ENCODE results near the gene TIGD6. TPM values are rescaled to one million over a fixed set of nuclear protein-coding genes. Genes with fewer than 3 reads are reported as not detected.
A peak's percentile ranks its signal among the peaks of the same experiment; 100 is the strongest.

The TIGD6 gene
- total RNA-seq, 4 donors from 2014 or later, result 0.20 to 2.5 (median 1.6) TPM

DNA sequence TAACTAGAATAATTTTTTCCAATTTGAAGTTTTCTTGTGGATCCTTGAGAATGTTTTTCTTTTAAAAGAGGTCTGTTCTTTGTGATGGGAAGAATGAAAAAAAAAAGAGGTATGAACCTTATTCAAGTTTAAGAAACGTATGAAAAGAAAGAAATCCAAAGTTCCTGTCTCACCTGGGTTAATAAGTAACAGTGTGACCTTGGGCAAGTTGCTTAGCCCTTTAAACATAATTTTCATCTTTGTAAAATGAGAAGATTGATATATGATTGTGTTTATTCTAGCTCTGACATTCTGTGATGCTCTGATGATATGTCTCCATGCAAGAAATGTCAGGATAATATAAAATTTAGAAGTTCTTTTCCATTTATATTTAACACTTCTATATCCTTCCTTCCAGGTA is 20.6 kb downstream of the TIGD6 start:
- no peak for DNase-seq
- intact Hi-C loops (cut with DNase I; ENCODE audit: low total_unique reads), result no loop called here
- Histone ChIP-seq H3K27me3 (no peaks in the 10 kb centered on the region), H3K4me3 (no peak overlapping the region), H3K36me3 (peaks cover 0 to 63% (median 31%) of the 10 kb centered on the region in 4 donors), H3K27ac (peak overlapping the region in 1 of 4 donors; percentile 21), H3K4me1 (peaks cover 0 to 31% (median 3%) of the 10 kb centered on the region in 4 donors), H3K9me3 (no peaks in the 10 kb centered on the region)
- 42 to 53% methylated on average over 1 of the region's 1 CpG for WGBS, 2 donors (ENCODE audit: low coverage in 1 of 2)
- no peak for TF ChIP-seq EP300 (IDR thresholded peaks at IDR 0.05; ENCODE audit: low read depth)
- TF ChIP-seq POLR2AphosphoS5 (IDR thresholded peaks at IDR 0.05), result no peak
- TF ChIP-seq POLR2A (IDR thresholded peaks at IDR 0.05), result no peak
- TF ChIP-seq, protein P1, sequence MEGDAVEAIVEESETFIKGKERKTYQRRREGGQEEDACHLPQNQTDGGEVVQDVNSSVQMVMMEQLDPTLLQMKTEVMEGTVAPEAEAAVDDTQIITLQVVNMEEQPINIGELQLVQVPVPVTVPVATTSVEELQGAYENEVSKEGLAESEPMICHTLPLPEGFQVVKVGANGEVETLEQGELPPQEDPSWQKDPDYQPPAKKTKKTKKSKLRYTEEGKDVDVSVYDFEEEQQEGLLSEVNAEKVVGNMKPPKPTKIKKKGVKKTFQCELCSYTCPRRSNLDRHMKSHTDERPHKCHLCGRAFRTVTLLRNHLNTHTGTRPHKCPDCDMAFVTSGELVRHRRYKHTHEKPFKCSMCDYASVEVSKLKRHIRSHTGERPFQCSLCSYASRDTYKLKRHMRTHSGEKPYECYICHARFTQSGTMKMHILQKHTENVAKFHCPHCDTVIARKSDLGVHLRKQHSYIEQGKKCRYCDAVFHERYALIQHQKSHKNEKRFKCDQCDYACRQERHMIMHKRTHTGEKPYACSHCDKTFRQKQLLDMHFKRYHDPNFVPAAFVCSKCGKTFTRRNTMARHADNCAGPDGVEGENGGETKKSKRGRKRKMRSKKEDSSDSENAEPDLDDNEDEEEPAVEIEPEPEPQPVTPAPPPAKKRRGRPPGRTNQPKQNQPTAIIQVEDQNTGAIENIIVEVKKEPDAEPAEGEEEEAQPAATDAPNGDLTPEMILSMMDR (IDR thresholded peaks at IDR 0.05), result no peak
- in situ Hi-C loops (cut with MboI; ENCODE audit: low pct_ligation_motif_present in 1 of 4, low pct_unique_long_range_greater_than_20kb in 1 of 4, low sequenced_read_pairs in 3 of 4), result loop anchor here (10.0 kb wide), 1 partner anchor 345 kb away; no protein-coding TSS in a partner anchor

DNA sequence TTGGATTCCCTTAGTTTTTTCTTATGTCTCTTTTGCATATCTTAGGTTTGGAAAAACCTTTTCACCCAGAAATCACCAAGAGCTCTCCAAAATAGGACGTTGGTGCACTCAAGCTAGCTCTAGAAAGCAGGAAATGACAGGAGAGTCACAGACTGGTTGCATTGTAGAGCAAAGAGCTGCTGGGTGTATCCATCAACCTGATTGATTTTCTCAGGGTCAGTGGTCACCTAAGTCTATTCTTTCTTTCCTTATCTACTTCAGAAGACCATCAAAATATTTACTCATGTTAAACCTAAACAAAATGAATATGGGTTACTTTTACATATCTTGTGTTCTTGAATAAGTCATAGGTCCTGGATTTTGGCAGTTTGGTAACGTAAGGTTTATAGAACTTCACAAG is 25.0 kb downstream of the TIGD6 start:
- H3K4me3 ChIP-seq, result no peak overlapping the region
- H3K36me3 ChIP-seq, result peaks cover 0 to 38% (median 15%) of the 10 kb centered on the region in 4 donors
- DNase-seq, result no peak
- 58 to 59% methylated on average over 2 of the region's 2 CpGs for WGBS, 2 donors (ENCODE audit: low coverage in 1 of 2)
- in situ Hi-C loops (cut with MboI; ENCODE audit: low pct_ligation_motif_present in 1 of 4, low pct_unique_long_range_greater_than_20kb in 1 of 4, low sequenced_read_pairs in 3 of 4) (no loop called here), intact Hi-C loops (cut with DNase I; ENCODE audit: low total_unique reads) (no loop called here)
- no peaks in the 10 kb centered on the region for H3K9me3 ChIP-seq
- H3K4me1 ChIP-seq, result peaks cover 0 to 25% (median 2%) of the 10 kb centered on the region in 4 donors
- no peaks in the 10 kb centered on the region for H3K27me3 ChIP-seq
- TF ChIP-seq EP300 (IDR thresholded peaks at IDR 0.05; ENCODE audit: low read depth) (no peak), POLR2A (IDR thresholded peaks at IDR 0.05) (no peak), POLR2AphosphoS5 (IDR thresholded peaks at IDR 0.05) (no peak)
- TF ChIP-seq, protein P1 (IDR thresholded peaks at IDR 0.05), result no peak
- no peak overlapping the region for H3K27ac ChIP-seq

DNA sequence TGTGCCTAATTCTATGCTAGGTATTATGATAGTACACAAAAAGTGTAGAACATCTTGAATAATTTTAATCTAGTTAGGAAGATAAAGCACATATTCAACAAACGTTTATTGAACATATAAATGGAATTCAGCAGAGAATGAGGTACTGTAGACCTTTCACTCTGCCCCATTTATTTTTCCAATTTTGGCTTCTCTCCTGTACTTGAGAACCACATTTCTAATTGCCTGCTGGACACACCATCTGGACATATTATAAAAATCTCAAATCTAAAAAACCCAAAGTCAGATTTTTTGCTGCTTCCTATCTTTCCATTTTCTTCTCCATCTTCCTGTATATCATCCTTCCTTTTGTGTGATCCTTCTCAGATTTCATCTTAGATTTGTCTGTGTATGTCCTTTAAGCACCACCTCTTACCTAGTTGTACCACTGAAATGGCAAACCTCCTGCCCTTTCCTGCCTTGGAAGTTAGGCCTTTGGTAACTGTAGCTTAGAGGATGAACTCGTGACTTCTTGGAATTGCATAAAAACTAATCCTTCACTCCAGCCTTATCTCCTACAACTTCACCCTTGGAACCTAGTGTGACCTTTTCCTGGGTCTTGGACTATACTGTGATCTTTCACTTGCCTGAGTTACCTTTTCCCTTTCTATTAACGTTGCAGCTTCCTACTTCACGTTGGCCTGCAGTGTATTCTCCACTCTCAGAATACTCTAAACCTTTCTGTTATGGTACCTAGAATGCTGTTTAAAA is 31.1 kb downstream of the TIGD6 start:
- Histone ChIP-seq H3K27me3 (no peaks in the 10 kb centered on the region), H3K27ac (no peak overlapping the region), H3K36me3 (peaks cover 0 to 4% (median 0%) of the 10 kb centered on the region in 4 donors), H3K4me1 (peaks cover 0 to 28% (median 5%) of the 10 kb centered on the region in 4 donors), H3K4me3 (no peak overlapping the region), H3K9me3 (no peaks in the 10 kb centered on the region)
- TF ChIP-seq, protein P1 (IDR thresholded peaks at IDR 0.05), result no peak
- no peak for TF ChIP-seq POLR2A (IDR thresholded peaks at IDR 0.05)
- no peak for TF ChIP-seq POLR2AphosphoS5 (IDR thresholded peaks at IDR 0.05)
- no peak for TF ChIP-seq EP300 (IDR thresholded peaks at IDR 0.05; ENCODE audit: low read depth)
- intact Hi-C loops (cut with DNase I; ENCODE audit: low total_unique reads), result no loop called here
- no peak for DNase-seq
- 79 to 88% methylated on average over 4 of the region's 4 CpGs for WGBS, 2 donors (ENCODE audit: low coverage in 1 of 2)
- in situ Hi-C loops (cut with MboI; ENCODE audit: low pct_ligation_motif_present in 1 of 4, low pct_unique_long_range_greater_than_20kb in 1 of 4, low sequenced_read_pairs in 3 of 4), result loop anchor here in 2 of 4 donors (10.0 to 25.0 kb wide), 2 partner anchors 107 to 115 kb away; no protein-coding TSS in a partner anchor

DNA sequence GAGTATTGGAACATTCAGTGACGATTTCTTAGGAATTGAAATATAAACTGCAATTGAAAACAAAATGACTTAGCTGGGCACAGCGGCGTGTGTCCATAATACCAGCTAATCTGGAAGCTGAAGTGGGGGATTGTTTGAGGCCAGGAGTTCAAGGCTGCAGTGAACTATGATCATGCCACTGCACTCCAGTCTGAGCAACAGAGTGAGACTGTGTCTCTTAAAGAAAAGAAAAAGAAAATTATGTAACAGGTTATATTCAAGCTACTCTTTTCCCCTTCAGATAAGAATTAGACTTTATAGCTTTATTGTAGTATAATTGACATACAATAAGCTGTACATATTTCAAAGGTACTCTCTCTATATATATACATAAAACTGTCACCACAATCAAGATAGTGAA is 33.5 kb downstream of the TIGD6 start:
- DNase-seq, result peak; percentile 52
- Histone ChIP-seq H3K27ac (peak overlapping the region; percentile 34 to 53 (median 40)), H3K4me3 (peak overlapping the region in 1 of 4 donors; percentile 37), H3K27me3 (no peaks in the 10 kb centered on the region), H3K4me1 (peaks cover 0 to 28% (median 5%) of the 10 kb centered on the region in 4 donors), H3K9me3 (no peaks in the 10 kb centered on the region), H3K36me3 (peaks cover 0 to 4% (median 0%) of the 10 kb centered on the region in 4 donors)
- intact Hi-C loops (cut with DNase I; ENCODE audit: low total_unique reads), result no loop called here
- in situ Hi-C loops (cut with MboI; ENCODE audit: low pct_ligation_motif_present in 1 of 4, low pct_unique_long_range_greater_than_20kb in 1 of 4, low sequenced_read_pairs in 3 of 4), result loop anchor here in 2 of 4 donors (10.0 to 25.0 kb wide), 2 partner anchors 105 to 112 kb away; no protein-coding TSS in a partner anchor
- peak in 1 of 3 donors; percentile 71 for TF ChIP-seq POLR2AphosphoS5 (IDR thresholded peaks at IDR 0.05)
- TF ChIP-seq, protein P1 (IDR thresholded peaks at IDR 0.05), result no peak
- 58 to 62% methylated on average over 3 of the region's 3 CpGs for WGBS, 2 donors (ENCODE audit: low coverage in 1 of 2)

Measured in transverse colon (tissue), 4 donors.